Esophagus (tissue), 2 donors: ENCODE data around the gene PTPRD. TPM values are rescaled to one million over a fixed set of nuclear protein-coding genes. Genes with fewer than 3 reads are reported as not detected.

Experiments used
- H3K27ac ChIP-seq, 2 donors: one replicate each; pipeline ENCODE4 v1.5.1; 2013; ENCODE audit warnings: low read depth in 2 of 2, mild to moderate bottlenecking in 2 of 2, inconsistent platforms in 1 of 2, low read length in 1 of 2, moderate library complexity in 1 of 2
- H3K27me3 ChIP-seq, 2 donors: one replicate each; pipeline ENCODE4 v1.6.1; 2013; ENCODE audit warnings: low read length in 2 of 2, control low read depth in 1 of 2, mild to moderate bottlenecking in 1 of 2; ENCODE audit not compliant: insufficient read depth in 2 of 2, control insufficient read depth in 1 of 2
- H3K36me3 ChIP-seq, 2 donors: one replicate each; pipeline ENCODE4 v1.6.1; 2013; ENCODE audit warnings: low read length in 1 of 2; ENCODE audit not compliant: control insufficient read depth in 2 of 2, insufficient read depth in 2 of 2
- H3K4me1 ChIP-seq, 2 donors: one replicate each; pipeline ENCODE4 v1.6.1; 2013; ENCODE audit warnings: low read length in 1 of 2; ENCODE audit not compliant: control insufficient read depth in 2 of 2, insufficient read depth in 2 of 2
- H3K4me3 ChIP-seq, 2 donors: one replicate each; pipeline ENCODE4 v1.5.1; 2013; ENCODE audit warnings: low read length in 2 of 2, mild to moderate bottlenecking in 2 of 2, low read depth in 1 of 2, moderate library complexity in 1 of 2
- H3K9me3 ChIP-seq, 2 donors: one replicate each; pipeline ENCODE4 v1.6.1; 2013; ENCODE audit warnings: mild to moderate bottlenecking in 2 of 2, low read depth in 1 of 2, low read length in 1 of 2, moderate library complexity in 1 of 2; ENCODE audit not compliant: control insufficient read depth in 2 of 2, insufficient read depth in 1 of 2
- WGBS, 2 donors: extraction: QIAGEN DNeasy Blood & Tissue Kit; methylation state at CpG; one replicate each; pipeline ENCODE4 v1.1.7; 2013; 5-methylcytosine and 5-hydroxymethylcytosine counted together
- polyA plus RNA-seq, 2 donors: library from polyadenylated mRNA; stranded (reverse); fragments of 200-250 nt; gene quantifications; one replicate each; pipeline ENCODE4 v1.2.3, GENCODE V29; 2013
- donor health status: healthy with polysubstance abuse.
- donor health status: Bipolar disorder and iron deficiency.

PTPRD gene
- polyA plus RNA-seq, 2 donors: 0.53 to 0.60 TPM

- no peaks in the 10 kb centered on the region for H3K9me3 ChIP-seq
- 70 to 78% methylated on average over 3 of the region's 3 CpGs for WGBS, 2 donors
- H3K4me3 ChIP-seq: no peak overlapping the region
- no peaks in the 10 kb centered on the region for H3K27me3 ChIP-seq
- no peaks in the 10 kb centered on the region for H3K4me1 ChIP-seq
- no peak overlapping the region for H3K27ac ChIP-seq
- no peaks in the 10 kb centered on the region for H3K36me3 ChIP-seq
Measured at GRCh38 chr9:8468045-8468637, 2144.7 kb downstream of the PTPRD start.

- Histone ChIP-seq H3K9me3 (no peaks in the 10 kb centered on the region), H3K4me3 (no peak overlapping the region), H3K27ac (no peak overlapping the region), H3K27me3 (no peaks in the 10 kb centered on the region), H3K36me3 (no peaks in the 10 kb centered on the region), H3K4me1 (no peaks in the 10 kb centered on the region)
- WGBS, 2 donors: 84 to 88% methylated on average over 2 of the region's 2 CpGs
Measured at GRCh38 chr9:8457816-8458215, 2155.0 kb downstream of the PTPRD start.

GRCh38 chr9:8457055-8457454, 2155.7 kb downstream of the PTPRD start:
- WGBS, 2 donors: 75 to 84% methylated on average over 5 of the region's 5 CpGs
- no peaks in the 10 kb centered on the region for H3K27me3 ChIP-seq

GRCh38 chr9:8456344-8456743, 2156.5 kb downstream of the PTPRD start:
- Histone ChIP-seq H3K9me3 (no peaks in the 10 kb centered on the region), H3K4me1 (no peaks in the 10 kb centered on the region), H3K27me3 (no peaks in the 10 kb centered on the region), H3K27ac (no peak overlapping the region), H3K4me3 (no peak overlapping the region), H3K36me3 (no peaks in the 10 kb centered on the region)

More at GRCh38 chr9:8457055-8457454, 2155.7 kb downstream of the PTPRD start:
- H3K4me3 ChIP-seq: no peak overlapping the region
- no peaks in the 10 kb centered on the region for H3K36me3 ChIP-seq
- no peaks in the 10 kb centered on the region for H3K9me3 ChIP-seq
- no peaks in the 10 kb centered on the region for H3K4me1 ChIP-seq
- H3K27ac ChIP-seq: no peak overlapping the region

- Histone ChIP-seq H3K27ac (no peak overlapping the region), H3K27me3 (no peaks in the 10 kb centered on the region), H3K4me1 (no peaks in the 10 kb centered on the region), H3K36me3 (no peaks in the 10 kb centered on the region), H3K9me3 (no peaks in the 10 kb centered on the region), H3K4me3 (no peak overlapping the region)
- WGBS, 2 donors: 77 to 82% methylated on average over 9 of the region's 9 CpGs
Measured at GRCh38 chr9:8450810-8451545, 2161.8 kb downstream of the PTPRD start.

GRCh38 chr9:8448226-8448625, 2164.6 kb downstream of the PTPRD start:
- H3K36me3 ChIP-seq: no peaks in the 10 kb centered on the region
- no peak overlapping the region for H3K27ac ChIP-seq
- H3K4me1 ChIP-seq: no peaks in the 10 kb centered on the region
- no peaks in the 10 kb centered on the region for H3K27me3 ChIP-seq
- WGBS, 2 donors: 93 to 94% methylated on average over 7 of the region's 7 CpGs
- no peak overlapping the region for H3K4me3 ChIP-seq
- H3K9me3 ChIP-seq: no peaks in the 10 kb centered on the region

GRCh38 chr9:8447601-8448000, 2165.2 kb downstream of the PTPRD start:
- no peaks in the 10 kb centered on the region for H3K27me3 ChIP-seq
- 87 to 88% methylated on average over 4 of the region's 4 CpGs for WGBS, 2 donors
- H3K36me3 ChIP-seq: no peaks in the 10 kb centered on the region
- H3K27ac ChIP-seq: no peak overlapping the region
- H3K4me3 ChIP-seq: no peak overlapping the region
- no peaks in the 10 kb centered on the region for H3K9me3 ChIP-seq
- H3K4me1 ChIP-seq: no peaks in the 10 kb centered on the region

GRCh38 chr9:8437876-8438275, 2174.9 kb downstream of the PTPRD start:
- H3K27me3 ChIP-seq: no peaks in the 10 kb centered on the region
- no peaks in the 10 kb centered on the region for H3K36me3 ChIP-seq
- no peak overlapping the region for H3K4me3 ChIP-seq
- no peak overlapping the region for H3K27ac ChIP-seq
- H3K9me3 ChIP-seq: no peaks in the 10 kb centered on the region
- H3K4me1 ChIP-seq: no peaks in the 10 kb centered on the region

GRCh38 chr9:8437259-8437658, 2175.5 kb downstream of the PTPRD start:
- H3K4me1 ChIP-seq: no peaks in the 10 kb centered on the region
- H3K9me3 ChIP-seq: no peaks in the 10 kb centered on the region
- H3K4me3 ChIP-seq: no peak overlapping the region
- 85% methylated on average over 4 of the region's 4 CpGs for WGBS, 2 donors
- no peaks in the 10 kb centered on the region for H3K36me3 ChIP-seq
- H3K27me3 ChIP-seq: no peaks in the 10 kb centered on the region
- no peak overlapping the region for H3K27ac ChIP-seq

- Histone ChIP-seq H3K4me1 (no peaks in the 10 kb centered on the region), H3K36me3 (no peaks in the 10 kb centered on the region), H3K27ac (no peak overlapping the region), H3K27me3 (no peaks in the 10 kb centered on the region), H3K4me3 (no peak overlapping the region), H3K9me3 (no peaks in the 10 kb centered on the region)
- 55 to 71% methylated on average over 1 of the region's 1 CpG for WGBS, 2 donors
Measured at GRCh38 chr9:8436786-8437185, 2176.0 kb downstream of the PTPRD start.
